SH-SY5Y (cell line): Measurements from ENCODE around the gene DTNBP1.
A peak's percentile ranks its signal among the peaks of the same experiment; 100 is the strongest.

ENCODE experiments used
- GATA2 ChIP-seq: IDR thresholded peaks from 2 replicates; pipeline ENCODE4 v1.6.1; 2011; ENCODE audit warnings: mild to moderate bottlenecking, low read depth, low read length
- GATA3 ChIP-seq: IDR thresholded peaks from 2 replicates; pipeline ENCODE4 v1.6.1; 2011; ENCODE audit warnings: low read depth, mild to moderate bottlenecking, low read length, moderate library complexity

The DTNBP1 gene

DNA sequence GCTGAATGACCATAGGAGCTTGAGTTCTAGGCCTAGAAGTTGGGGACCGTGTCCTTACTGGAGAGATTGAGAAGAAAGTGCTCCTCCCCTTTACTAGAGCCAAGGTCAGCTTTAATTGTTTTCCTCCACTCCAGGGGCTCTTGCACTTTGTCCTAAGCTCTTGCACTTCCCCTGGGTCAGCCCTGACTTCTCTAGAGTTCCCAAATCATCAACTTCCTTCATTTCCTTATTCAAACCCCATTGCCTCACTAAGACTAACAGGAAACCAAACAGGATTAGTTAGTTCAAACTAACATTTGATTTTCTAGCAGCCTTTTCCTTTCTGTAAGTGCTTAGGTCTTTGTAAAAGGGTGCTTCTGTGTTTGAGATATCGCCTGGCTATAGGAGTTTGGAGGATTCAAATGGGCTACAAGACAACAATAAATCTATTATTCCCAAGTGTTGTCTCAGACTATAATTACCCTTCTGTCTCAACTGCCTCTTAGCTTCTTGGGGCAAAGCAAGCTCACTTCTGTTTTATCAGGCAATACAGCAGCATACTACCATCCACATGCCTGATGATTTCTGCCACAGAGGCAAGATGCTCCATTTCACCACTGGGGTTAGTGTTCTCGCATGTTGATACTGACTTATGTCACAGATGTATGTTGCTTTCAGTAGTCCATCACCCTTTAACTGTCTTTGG, 12.8 kb upstream of the DTNBP1 start:
- no peak for TF ChIP-seq GATA2

DNA sequence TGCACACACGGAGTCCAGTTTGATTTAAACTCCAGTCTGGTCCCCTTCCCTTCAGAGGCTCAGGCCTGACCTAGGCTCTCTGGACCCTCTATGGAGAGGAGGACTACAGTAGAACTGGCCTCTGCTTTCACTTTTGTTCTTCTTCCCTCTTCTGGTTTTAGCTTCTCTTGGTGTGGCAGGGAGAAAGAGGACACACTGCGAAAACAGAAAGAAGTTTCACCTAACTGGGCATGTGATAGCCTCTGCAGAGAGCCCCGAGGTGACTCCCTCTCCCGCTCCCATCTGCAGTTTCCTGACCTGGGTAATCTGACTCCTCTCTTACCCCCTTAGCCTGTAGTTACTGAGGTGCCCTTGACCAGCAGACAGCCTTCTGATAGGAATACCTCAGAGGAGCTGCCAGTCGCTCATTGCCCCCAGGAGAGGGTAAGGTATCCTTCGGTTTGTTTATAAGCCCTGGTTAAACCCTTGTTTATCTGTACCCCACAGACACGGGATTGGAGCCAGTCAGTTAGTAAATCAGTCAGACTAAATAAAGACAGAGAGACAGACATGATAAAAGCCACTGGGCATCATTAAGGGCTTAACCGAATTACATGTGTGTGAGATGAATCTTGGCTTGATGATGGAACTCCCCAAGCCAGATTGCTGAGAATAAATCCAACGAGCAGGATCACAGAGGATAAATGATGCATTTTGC, 12.0 kb upstream of the DTNBP1 start:
- TF ChIP-seq GATA3 (no peak), GATA2 (no peak)

DNA sequence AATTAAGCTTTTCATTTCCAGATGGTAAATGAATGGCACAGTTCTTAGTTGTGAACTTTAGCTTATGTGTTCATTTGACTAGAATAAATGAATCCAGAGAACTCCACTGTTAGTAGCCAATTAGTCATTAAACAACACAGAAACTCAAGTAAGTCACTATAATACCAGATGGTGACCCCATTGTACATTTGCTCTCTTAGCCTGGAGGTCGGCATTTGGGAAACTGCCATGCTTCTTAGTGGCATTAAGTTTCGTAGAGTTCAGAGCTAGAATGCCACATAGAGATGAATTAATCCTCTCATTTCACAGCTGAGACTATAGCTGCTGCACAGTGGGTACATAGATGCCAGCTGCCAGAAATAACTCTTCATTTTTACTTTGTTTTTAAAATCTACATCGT, 10.8 kb upstream of the DTNBP1 start:
- TF ChIP-seq GATA3 = no peak
- no peak for TF ChIP-seq GATA2

DNA sequence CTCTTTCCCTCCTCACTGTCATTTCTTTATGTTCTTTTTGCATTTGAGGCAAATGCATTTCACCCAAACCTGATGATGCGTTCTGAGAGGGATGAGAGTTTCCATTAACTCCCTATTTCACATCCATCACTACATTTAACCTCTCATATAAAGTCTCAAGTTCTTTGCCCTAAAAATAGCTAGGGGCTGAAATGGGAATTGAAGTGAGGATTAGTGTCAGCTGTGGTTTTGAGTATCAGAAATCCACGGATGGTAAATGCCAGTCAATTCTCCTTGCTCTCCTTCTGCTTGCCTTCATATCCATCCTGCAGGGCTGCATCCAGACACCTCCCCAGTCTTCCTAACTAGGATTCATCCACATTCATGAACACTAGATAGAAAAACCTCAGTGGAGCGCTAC, 10.0 kb upstream of the DTNBP1 start:
- TF ChIP-seq GATA2 (no peak), GATA3 (no peak)

DNA sequence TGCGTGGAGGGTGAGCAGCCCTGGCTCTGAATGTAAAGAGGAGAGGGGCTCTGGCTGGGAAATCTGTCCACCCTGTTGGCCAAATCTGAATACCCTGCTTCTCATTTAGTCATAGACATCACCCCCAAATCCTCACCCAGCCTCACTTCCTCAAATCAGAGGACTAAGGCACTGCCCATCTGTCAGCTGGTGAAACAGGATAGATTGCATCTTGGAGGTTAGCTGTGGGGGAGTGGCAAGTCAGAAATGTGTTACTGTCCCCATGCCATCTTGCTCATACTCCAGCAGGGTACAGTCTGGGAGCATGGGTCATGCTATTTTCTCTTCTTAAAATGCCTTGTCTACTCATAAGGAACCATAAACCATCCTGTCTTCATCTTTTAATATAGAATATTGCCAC, 9.5 kb upstream of the DTNBP1 start:
- TF ChIP-seq GATA2 = 0 out of 2 replicates have a peak, but pooled peaks have one; percentile 16
- TF ChIP-seq GATA3 = no peak

GRCh38 chr6:15668918-15669317, 6.1 kb upstream of the DTNBP1 start:
- TF ChIP-seq GATA2 = no peak
- TF ChIP-seq GATA3 = no peak

- TF ChIP-seq GATA3 (no peak), GATA2 (no peak)
Observed at GRCh38 chr6:15665237-15665636, 2.4 kb upstream of the DTNBP1 start.

- TF ChIP-seq GATA2 (no peak), GATA3 (no peak)
Observed at GRCh38 chr6:15663130-15663871, 473 bp upstream of the DTNBP1 start.

DNA sequence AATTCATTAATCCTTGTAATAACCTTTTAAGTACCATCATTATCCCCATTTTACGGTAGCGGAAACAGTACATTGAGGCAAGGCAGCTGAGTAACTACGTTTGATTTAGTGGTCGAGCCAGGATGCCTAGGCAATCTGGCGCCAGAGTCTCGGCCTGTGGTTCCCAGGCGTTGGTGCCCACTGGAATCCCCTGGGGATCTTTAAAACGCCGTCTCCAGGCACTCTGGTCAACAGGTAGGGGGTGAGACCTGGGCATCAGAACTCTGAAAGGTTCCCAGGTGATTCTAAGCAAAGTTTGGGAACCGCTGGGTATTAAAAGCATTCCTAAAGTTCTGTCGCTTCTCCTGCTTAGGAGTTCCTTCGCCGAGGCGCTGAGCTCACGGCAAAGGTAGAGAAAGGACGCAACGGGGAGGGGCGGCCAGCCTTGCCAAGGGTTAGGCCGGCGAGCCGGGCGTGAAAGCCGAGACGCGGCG, 939 bp downstream of the DTNBP1 start:
- TF ChIP-seq GATA3 (no peak), GATA2 (no peak)

GRCh38 chr6:15659181-15659580, 3.6 kb downstream of the DTNBP1 start:
- TF ChIP-seq GATA3 (no peak), GATA2 (no peak)

- TF ChIP-seq GATA2 (no peak), GATA3 (no peak)
Observed at GRCh38 chr6:15658181-15658744, 4.6 kb downstream of the DTNBP1 start.

DNA sequence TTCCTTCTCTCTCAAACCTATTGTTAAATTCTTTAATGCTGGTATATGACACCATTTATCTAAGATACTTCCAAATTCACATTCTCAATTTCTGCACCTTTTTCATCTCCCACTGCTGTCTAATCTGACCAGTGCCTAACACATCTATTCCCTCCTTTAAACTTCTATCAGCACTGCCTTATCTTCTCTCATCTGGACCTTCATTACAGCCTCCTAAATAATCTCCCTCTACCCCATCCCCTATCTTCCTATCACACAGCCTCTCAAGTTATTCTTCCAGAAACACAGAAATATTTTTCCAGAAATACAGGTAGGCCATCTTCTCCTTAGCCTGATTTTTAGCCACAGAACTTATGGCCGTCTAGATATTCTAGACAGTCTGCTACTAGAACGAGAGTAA, 5.5 kb downstream of the DTNBP1 start:
- TF ChIP-seq GATA2 (no peak), GATA3 (no peak)

- TF ChIP-seq GATA3 (no peak), GATA2 (no peak)
Observed at GRCh38 chr6:15656145-15656544, 6.7 kb downstream of the DTNBP1 start.

DNA sequence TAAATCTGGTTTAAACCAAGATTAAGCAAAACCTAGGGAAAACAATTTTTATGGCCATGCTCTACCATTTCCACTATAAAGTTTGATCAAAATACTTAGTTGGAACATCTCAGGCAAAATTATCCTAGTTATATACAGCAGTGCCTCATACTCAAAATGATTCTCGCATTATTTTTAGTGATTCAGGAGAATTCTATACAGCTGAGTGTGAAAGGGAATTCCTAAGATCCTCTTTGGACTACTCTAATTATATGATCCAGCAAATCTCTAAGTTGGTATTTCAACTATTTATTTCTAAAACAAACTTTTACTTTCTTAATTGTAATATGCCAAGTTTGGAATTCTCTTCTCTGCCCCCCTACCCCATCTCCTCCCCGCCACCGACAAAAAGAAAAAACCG, 8.6 kb downstream of the DTNBP1 start:
- TF ChIP-seq GATA3 (no peak), GATA2 (no peak)
